Psoas muscle (tissue), 8 donors: ENCODE measurements around the gene NEUROD1. TPM values are rescaled to one million over a fixed set of nuclear protein-coding genes. Genes with fewer than 3 reads are reported as not detected.

Experiments
- ATAC-seq, 4 donors: fragments of 200-7000 bp; cut with Tn5 transposase; one replicate each; pipeline ENCODE4 v1.9.1; 2020; ENCODE audit warnings: moderate library complexity in 3 of 4, mild to moderate bottlenecking in 2 of 4
- DNase-seq, 2 donors: peaks; one replicate each; pipeline ENCODE4 v3.0.0-alpha.2; 2020
- H3K27ac ChIP-seq: fragments of 200-600 bp; one replicate; pipeline ENCODE4 v1.8.0; 2022
- H3K27me3 ChIP-seq, 3 donors: fragments of 200-600 bp in 1 of 3; one replicate each; pipeline versions ENCODE4 v1.6.1 to v1.8.0; 2013 to 2022; ENCODE audit warnings: low read length in 2 of 3, mild to moderate bottlenecking in 2 of 3, moderate library complexity in 1 of 3; ENCODE audit not compliant: insufficient read depth in 3 of 3
- H3K36me3 ChIP-seq, 2 donors: fragments of 200-600 bp in 1 of 2; one replicate each; pipeline versions ENCODE4 v1.6.1 to v1.8.0; 2013 to 2022; ENCODE audit warnings: low read depth in 1 of 2, mild to moderate bottlenecking in 1 of 2, moderate library complexity in 1 of 2; ENCODE audit not compliant: insufficient read depth in 1 of 2
- H3K4me1 ChIP-seq: fragments of 200-600 bp; one replicate; pipeline ENCODE4 v1.8.0; 2022
- H3K4me3 ChIP-seq: fragments of 200-600 bp; one replicate; pipeline ENCODE4 v1.8.0; 2022; ENCODE audit warnings: mild to moderate bottlenecking
- H3K9me3 ChIP-seq: fragments of 200-600 bp; one replicate; pipeline ENCODE4 v1.8.0; 2022
- WGBS, 3 donors: extraction: QIAGEN DNeasy Blood & Tissue Kit; methylation state at CpG; one replicate each; pipeline versions ENCODE4 v1.1.6 to v1.1.7; 2013; 5-methylcytosine and 5-hydroxymethylcytosine counted together
- intact Hi-C, 2 donors: fragments of 100-400 bp; cut with DNase I; formaldehyde crosslinking; loops; one replicate each; pipeline versions ENCODE4 v1.11.0 to v1.14.2; 2022
- polyA plus RNA-seq, 3 donors: library from polyadenylated mRNA; stranded (reverse); fragments of 200-250 nt; gene quantifications; one replicate each; pipeline ENCODE4 v1.2.3, GENCODE V29; 2013
- total RNA-seq, 4 donors: library from RNA; stranded (reverse); fragmentation: NEBNext Ultra II Directional in 2 of 4; extraction: Animal tissue kit (Norgen Biotek cat#: 25700) in 2 of 4; gene quantifications; one replicate each; pipeline versions ENCODE4 v1.2.1 to v1.2.4, GENCODE V29; 2021 to 2023
- TF ChIP-seq, protein P1 (sequence below): fragments of 200-600 bp; IDR thresholded peaks from one replicate; pipeline ENCODE4 v1.8.0; 2022; ENCODE audit warnings: antibody characterized with exemption
- donor health status: healthy with polysubstance abuse.
- donor health status: DM: no; HTN: no; CAD: no; lungs with moderate emphysema.
- donor health status: Bipolar disorder and iron deficiency.
- donor health status: healthy.
- donor health status: DM: yes; HTN: yes; CAD: no.
- donor health status: DM: no; HTN: no; CAD: no.
- donor health status: DM: no; HTN: no; CAD: no.
- donor health status: DM: yes; HTN: yes; CAD: no.

The NEUROD1 gene
- total and polyA plus RNA-seq, 7 donors: not detected

DNA sequence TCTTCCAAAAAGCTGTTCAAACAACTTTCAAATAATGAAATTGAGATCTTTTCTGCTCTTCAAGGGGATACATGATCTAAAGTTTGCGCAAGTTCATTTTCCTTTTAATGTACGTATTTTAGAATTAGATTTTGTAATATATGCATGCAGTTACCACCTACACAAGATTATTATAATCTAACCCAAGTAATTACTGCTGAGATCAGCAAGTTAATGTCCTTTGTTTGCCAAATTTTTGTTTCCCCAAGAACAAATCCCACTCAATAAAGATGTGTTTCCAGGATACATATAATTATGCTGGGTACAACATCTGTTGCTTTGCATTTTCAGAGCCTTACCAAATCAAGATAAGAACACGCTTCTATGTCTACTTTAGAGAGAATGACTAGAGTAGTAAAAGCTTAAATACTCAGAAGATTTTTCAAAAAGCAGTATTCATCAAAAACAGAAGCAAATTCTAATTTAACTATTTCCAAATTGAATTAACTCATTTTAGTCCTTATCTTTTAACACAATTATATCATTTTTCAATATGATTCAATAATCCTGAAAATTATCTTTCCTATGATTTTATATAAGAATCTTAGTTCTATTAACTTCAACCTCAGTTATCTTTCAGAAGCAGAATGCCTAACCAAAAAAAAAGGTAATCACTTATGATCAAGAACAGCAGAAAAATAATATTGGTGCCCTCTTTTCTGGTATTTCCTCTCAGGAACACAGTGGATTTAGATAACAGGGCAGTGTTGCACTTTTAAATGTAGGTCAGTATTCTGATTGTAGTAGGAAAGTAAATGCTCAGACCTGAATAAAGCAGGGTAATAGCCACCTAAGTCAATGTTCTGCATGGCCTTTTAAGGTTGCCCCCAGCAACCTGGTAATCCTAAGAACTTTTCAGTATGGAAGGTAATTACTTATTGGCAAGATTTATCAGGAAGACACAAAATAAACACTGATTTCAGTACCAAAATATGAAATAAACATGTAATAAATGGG, 51.4 kb downstream of the NEUROD1 start:
- TF ChIP-seq, protein P1, sequence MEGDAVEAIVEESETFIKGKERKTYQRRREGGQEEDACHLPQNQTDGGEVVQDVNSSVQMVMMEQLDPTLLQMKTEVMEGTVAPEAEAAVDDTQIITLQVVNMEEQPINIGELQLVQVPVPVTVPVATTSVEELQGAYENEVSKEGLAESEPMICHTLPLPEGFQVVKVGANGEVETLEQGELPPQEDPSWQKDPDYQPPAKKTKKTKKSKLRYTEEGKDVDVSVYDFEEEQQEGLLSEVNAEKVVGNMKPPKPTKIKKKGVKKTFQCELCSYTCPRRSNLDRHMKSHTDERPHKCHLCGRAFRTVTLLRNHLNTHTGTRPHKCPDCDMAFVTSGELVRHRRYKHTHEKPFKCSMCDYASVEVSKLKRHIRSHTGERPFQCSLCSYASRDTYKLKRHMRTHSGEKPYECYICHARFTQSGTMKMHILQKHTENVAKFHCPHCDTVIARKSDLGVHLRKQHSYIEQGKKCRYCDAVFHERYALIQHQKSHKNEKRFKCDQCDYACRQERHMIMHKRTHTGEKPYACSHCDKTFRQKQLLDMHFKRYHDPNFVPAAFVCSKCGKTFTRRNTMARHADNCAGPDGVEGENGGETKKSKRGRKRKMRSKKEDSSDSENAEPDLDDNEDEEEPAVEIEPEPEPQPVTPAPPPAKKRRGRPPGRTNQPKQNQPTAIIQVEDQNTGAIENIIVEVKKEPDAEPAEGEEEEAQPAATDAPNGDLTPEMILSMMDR: no peak
- WGBS, 3 donors: 79 to 82% (median 82%) methylated on average over 3 of the region's 3 CpGs
- H3K36me3 ChIP-seq: no peaks in the 10 kb centered on the region
- H3K4me3 ChIP-seq: no peak overlapping the region
- intact Hi-C loops: no loop called here
- no peak for DNase-seq
- H3K27ac ChIP-seq: no peak overlapping the region
- H3K27me3 ChIP-seq: no peaks in the 10 kb centered on the region
- H3K4me1 ChIP-seq: no peaks in the 10 kb centered on the region
- no peaks in the 10 kb centered on the region for H3K9me3 ChIP-seq
- no peak for ATAC-seq

DNA sequence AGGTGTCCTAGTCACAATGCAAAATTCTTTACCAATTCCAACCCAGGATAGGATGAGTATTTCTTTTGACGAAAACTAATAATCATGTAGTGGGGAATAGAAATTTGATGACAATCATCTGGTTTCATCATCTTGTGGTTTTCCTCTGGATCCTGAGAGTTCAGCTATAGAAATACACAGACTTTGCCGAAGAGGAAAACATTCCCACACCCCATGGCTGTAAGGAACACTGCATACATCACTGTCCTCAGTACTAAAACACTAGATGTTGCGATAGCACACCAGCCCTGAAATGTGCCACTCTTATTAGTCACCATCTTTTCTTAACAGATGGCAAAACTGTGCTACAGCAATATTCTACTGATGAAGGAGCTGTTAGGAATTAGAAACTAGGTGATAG, 52.8 kb downstream of the NEUROD1 start:
- TF ChIP-seq, protein P1: no peak
- 85 to 89% (median 89%) methylated on average over 3 of the region's 3 CpGs for WGBS, 3 donors
- Histone ChIP-seq H3K36me3 (no peaks in the 10 kb centered on the region), H3K9me3 (no peaks in the 10 kb centered on the region), H3K4me3 (no peak overlapping the region), H3K27me3 (no peaks in the 10 kb centered on the region), H3K4me1 (no peaks in the 10 kb centered on the region), H3K27ac (no peak overlapping the region)
- intact Hi-C loops: no loop called here
- no peak for ATAC-seq
- DNase-seq: no peak

DNA sequence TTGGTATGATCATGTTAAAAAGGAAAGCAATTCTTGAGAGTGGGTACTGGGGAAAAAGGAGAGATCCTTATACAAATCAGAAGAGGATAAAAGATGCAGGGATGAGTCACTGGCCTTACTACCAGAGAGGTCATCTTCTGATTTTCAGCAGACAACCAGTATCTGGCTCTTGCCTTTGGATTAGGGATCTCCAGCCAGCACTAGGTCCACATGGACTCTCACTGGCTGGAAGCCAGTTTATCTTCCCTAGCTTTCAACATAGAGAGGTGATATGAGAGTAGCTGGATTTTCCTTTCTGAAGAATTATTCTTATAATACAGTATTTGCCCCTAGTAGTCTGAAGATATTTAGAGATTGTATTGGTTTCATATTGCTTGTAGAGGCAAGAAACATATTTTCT, 53.6 kb downstream of the NEUROD1 start:
- Histone ChIP-seq H3K27ac (no peak overlapping the region), H3K36me3 (no peaks in the 10 kb centered on the region), H3K9me3 (no peaks in the 10 kb centered on the region), H3K4me1 (no peaks in the 10 kb centered on the region), H3K4me3 (no peak overlapping the region), H3K27me3 (no peaks in the 10 kb centered on the region)
- DNase-seq: no peak
- no peak for ATAC-seq
- TF ChIP-seq, protein P1: no peak
- intact Hi-C loops: no loop called here

Other genes starting within 250 kb of the NEUROD1 start
- gene ITGA4, start 223.1 kb downstream of the NEUROD1 start, total RNA-seq: 1 to 10 TPM in 3 of 4 donors, under 1 TPM in 1; 0.85 to 2.6 (median 1.8) TPM
- gene ITGA4, start 223.1 kb downstream of the NEUROD1 start, polyA plus RNA-seq: under 1 TPM; 0.16 to 0.27 (median 0.20) TPM
- gene CERKL, start 23.4 kb downstream of the NEUROD1 start, total RNA-seq: not detected
- gene CERKL, start 23.4 kb downstream of the NEUROD1 start, polyA plus RNA-seq: not detected
- 10 to 100 TPM; 46.0 to 73.3 (median 65.9) TPM for gene ITPRID2, start 211.2 kb upstream of the NEUROD1 start, total RNA-seq
- gene ITPRID2, start 211.2 kb upstream of the NEUROD1 start, polyA plus RNA-seq: 10 to 100 TPM; 31.6 to 56.4 (median 36.8) TPM